H9 (cell line): Measurements from ENCODE around the gene PRSS23. TPM values are rescaled to one million over a fixed set of nuclear protein-coding genes. Genes with fewer than 3 reads are reported as not detected.

ENCODE experiments used
- DNase-seq: peaks from one replicate; pipeline ENCODE4 v3.0.0-alpha.2; 2017
- H2AFZ ChIP-seq: one replicate; pipeline ENCODE4 v1.6.1; 2013; ENCODE audit warnings: mild to moderate bottlenecking, low read length, control low read depth, moderate library complexity
- H2AK5ac ChIP-seq: 2 replicates; pipeline ENCODE4 v1.6.1; 2013; ENCODE audit warnings: low read length, control low read depth, mixed read lengths; ENCODE audit not compliant: insufficient read length
- H2BK120ac ChIP-seq: one replicate; pipeline ENCODE4 v1.6.1; 2013; ENCODE audit warnings: low read depth, mild to moderate bottlenecking, low read length, control low read depth, inconsistent platforms; ENCODE audit not compliant: poor library complexity, severe bottlenecking
- H2BK12ac ChIP-seq: 2 replicates; pipeline ENCODE4 v1.6.1; 2013; ENCODE audit warnings: low read length, control low read depth, mixed read lengths, low read depth; ENCODE audit not compliant: insufficient read length
- H2BK15ac ChIP-seq: 2 replicates; pipeline ENCODE4 v1.6.1; 2013; ENCODE audit warnings: low read depth, low read length, control low read depth
- H2BK20ac ChIP-seq: one replicate; pipeline ENCODE4 v1.6.1; 2013; ENCODE audit warnings: low read depth, mild to moderate bottlenecking, low read length, control low read depth, inconsistent platforms; ENCODE audit not compliant: poor library complexity, severe bottlenecking
- H2BK5ac ChIP-seq: 2 replicates; pipeline ENCODE4 v1.6.1; 2013; ENCODE audit warnings: low read length, control low read depth, mixed read lengths; ENCODE audit not compliant: insufficient read length
- H3K14ac ChIP-seq: 2 replicates; pipeline ENCODE4 v1.6.1; 2013; ENCODE audit warnings: low read length, control low read depth; ENCODE audit not compliant: insufficient read depth
- H3K18ac ChIP-seq: 2 replicates; pipeline ENCODE4 v1.6.1; 2013; ENCODE audit warnings: low read depth, mild to moderate bottlenecking, mixed read lengths, low read length, control low read depth; ENCODE audit not compliant: insufficient read length
- H3K23ac ChIP-seq: 2 replicates; pipeline ENCODE4 v1.6.1; 2013; ENCODE audit warnings: low read length, control low read depth, mixed read lengths, low read depth; ENCODE audit not compliant: insufficient read length
- H3K23me2 ChIP-seq: 2 replicates; pipeline ENCODE4 v1.6.1; 2013; ENCODE audit warnings: low read depth, mild to moderate bottlenecking, mixed read lengths, low read length, control low read depth; ENCODE audit not compliant: insufficient read length, poor library complexity, severe bottlenecking
- H3K27ac ChIP-seq: 2 replicates; pipeline ENCODE4 v1.5.1; 2013; ENCODE audit warnings: low read length, control low read depth, mixed read lengths, low read depth; ENCODE audit not compliant: insufficient read length
- H3K27me3 ChIP-seq: 2 replicates; pipeline ENCODE4 v1.6.1; 2013; ENCODE audit warnings: low read length, control low read depth, inconsistent platforms; ENCODE audit not compliant: insufficient read depth
- H3K4ac ChIP-seq: 2 replicates; pipeline ENCODE4 v1.6.1; 2013; ENCODE audit warnings: low read depth, mild to moderate bottlenecking, control low read depth, inconsistent platforms, low read length, moderate library complexity
- H3K4me1 ChIP-seq: 2 replicates; pipeline ENCODE4 v1.6.1; 2013; ENCODE audit warnings: low read length, control low read depth, inconsistent platforms; ENCODE audit not compliant: insufficient read depth
- H3K4me2 ChIP-seq: 2 replicates; pipeline ENCODE4 v1.6.1; 2013; ENCODE audit warnings: low read length, control low read depth, mixed read lengths; ENCODE audit not compliant: insufficient read length, insufficient read depth
- H3K56ac ChIP-seq: 2 replicates; pipeline ENCODE4 v1.6.1; 2013; ENCODE audit warnings: low read depth, mild to moderate bottlenecking, mixed read lengths, low read length, control low read depth; ENCODE audit not compliant: insufficient read length
- H3K79me1 ChIP-seq: 2 replicates; pipeline ENCODE4 v1.6.1; 2013; ENCODE audit warnings: low read depth, mild to moderate bottlenecking, moderate library complexity, low read length, control low read depth, inconsistent platforms; ENCODE audit not compliant: insufficient read depth, poor library complexity, severe bottlenecking
- H3K79me2 ChIP-seq: 2 replicates; pipeline ENCODE4 v1.6.1; 2013; ENCODE audit warnings: low read length, control low read depth, inconsistent platforms; ENCODE audit not compliant: insufficient read depth
- H3K9ac ChIP-seq: 2 replicates; pipeline ENCODE4 v1.6.1; 2013; ENCODE audit warnings: low read length, control low read depth, mixed read lengths; ENCODE audit not compliant: insufficient read length; ENCODE audit errors: extremely low read depth
- H3K9me3 ChIP-seq: one replicate; pipeline ENCODE4 v1.6.1; 2013; ENCODE audit warnings: low read depth, low read length, inconsistent platforms; ENCODE audit not compliant: control insufficient read depth
- H3T11ph ChIP-seq: one replicate; pipeline ENCODE4 v1.6.1; 2013; ENCODE audit warnings: mild to moderate bottlenecking, low read length, control low read depth, inconsistent platforms
- H4K20me1 ChIP-seq: one replicate; pipeline ENCODE4 v1.6.1; 2013; ENCODE audit not compliant: control insufficient read depth, insufficient read length, insufficient read depth
- H4K5ac ChIP-seq: 2 replicates; pipeline ENCODE4 v1.6.1; 2013; ENCODE audit warnings: low read depth, mild to moderate bottlenecking, mixed read lengths, low read length, control low read depth; ENCODE audit not compliant: insufficient read length
- H4K8ac ChIP-seq: replicated peaks from 2 replicates; pipeline ENCODE4 v1.6.1; 2013; ENCODE audit warnings: low read length, control low read depth, mixed read lengths, low read depth; ENCODE audit not compliant: insufficient read length
- H4K91ac ChIP-seq: 2 replicates; pipeline ENCODE4 v1.6.1; 2013; ENCODE audit warnings: low read depth, mild to moderate bottlenecking, moderate library complexity, mixed read lengths, low read length, control low read depth; ENCODE audit not compliant: insufficient read length
- H3K27ac Mint-ChIP-seq, 3 experiments: 2 replicates in 2 of 3; 3 replicates in 1 of 3; pipeline ENCODE4 v1.8.0; 2020 to 2021; ENCODE audit warnings: mixed read lengths in 3 of 3, mild to moderate bottlenecking in 1 of 3, moderate library complexity in 1 of 3
- H3K27me3 Mint-ChIP-seq: 2 replicates; pipeline ENCODE4 v1.8.0; 2021; ENCODE audit warnings: low read depth, mild to moderate bottlenecking, moderate library complexity, mixed read lengths
- H3K36me3 Mint-ChIP-seq, 3 experiments: 2 replicates in 2 of 3; 3 replicates in 1 of 3; pipeline ENCODE4 v1.8.0; 2020 to 2021; ENCODE audit warnings: low read depth in 3 of 3, mixed read lengths in 3 of 3; ENCODE audit not compliant: insufficient read depth in 1 of 3
- H3K4me1 Mint-ChIP-seq, 2 experiments: 2 replicates each; pipeline ENCODE4 v1.8.0; 2020; ENCODE audit warnings: mixed read lengths in 2 of 2
- H3K4me3 Mint-ChIP-seq, 2 experiments: 2 replicates in 1 of 2; 3 replicates in 1 of 2; pipeline ENCODE4 v1.8.0; 2020 to 2021; ENCODE audit warnings: mild to moderate bottlenecking in 2 of 2, mixed read lengths in 2 of 2, moderate library complexity in 1 of 2
- H3K9me3 Mint-ChIP-seq, 2 experiments: 2 replicates in 1 of 2; 3 replicates in 1 of 2; pipeline ENCODE4 v1.8.0; 2020; ENCODE audit warnings: mild to moderate bottlenecking in 2 of 2, mixed read lengths in 2 of 2, moderate library complexity in 1 of 2
- CTCF ChIP-seq: fragments of 200-600 bp; sonication (generic); conservative IDR thresholded peaks from 3 replicates; pipeline ENCODE4 v1.8.0; 2021; ENCODE audit warnings: antibody characterized with exemption, mild to moderate bottlenecking
- WGBS: extraction: QIAGEN DNeasy Blood & Tissue Kit; methylation state at CpG from one replicate; pipeline ENCODE4 v1.1.7; 2013; ENCODE audit warnings: missing lambda C conversion rate, low lambda C conversion rate, mixed read lengths; ENCODE audit not compliant: insufficient read length; ENCODE audit errors: extremely low coverage; 5-methylcytosine and 5-hydroxymethylcytosine counted together
- total RNA-seq: library from RNA; stranded (reverse); gene quantifications from 2 replicates; pipeline ENCODE4 v1.2.1, GENCODE V29; 2021

The PRSS23 gene
- total RNA-seq, 1 experiment from 2014 or later: 6.9 TPM

GRCh38 chr11:86761978-86762377 is 38.4 kb upstream of the PRSS23 start:
- H3K27ac Mint-ChIP-seq: no peak overlapping the region
- H3K23ac ChIP-seq: no peak overlapping the region
- no peaks in the 10 kb centered on the region; the same call in 1 of the 2 replicates for H3K27me3 Mint-ChIP-seq

More at GRCh38 chr11:86761978-86762377, 38.4 kb upstream of the PRSS23 start:
- H4K20me1 ChIP-seq: no peaks in the 10 kb centered on the region
- no peak overlapping the region for H3K27ac ChIP-seq
- H4K5ac ChIP-seq: no peak overlapping the region
- DNase-seq: no peak
- no peak overlapping the region for H2BK5ac ChIP-seq
- no peaks in the 10 kb centered on the region for H3K79me1 ChIP-seq
- no peaks in the 10 kb centered on the region for H3K27me3 ChIP-seq
- no peak overlapping the region for H3K14ac ChIP-seq
- no peak overlapping the region for H2AFZ ChIP-seq
- TF ChIP-seq CTCF: no peak
- Mint-ChIP-seq H3K4me3 (no peak overlapping the region), H3K4me1 (peaks cover 6 to 10% of the 10 kb centered on the region in 2 experiments), H3K9me3 (peaks cover 5% of the 10 kb centered on the region in 2 experiments; a peak in 4 of 5 replicates), H3K36me3 (no peaks in the 10 kb centered on the region; a peak in 1 of 7 replicates)
- H2AK5ac ChIP-seq: no peak overlapping the region
- no peak overlapping the region for H3K9ac ChIP-seq
- no peak overlapping the region for H2BK15ac ChIP-seq
- H2BK120ac ChIP-seq: no peak overlapping the region
- WGBS: no CpG with 5 or more reads among the region's 2 CpGs
- no peak overlapping the region for H3K18ac ChIP-seq
- no peak overlapping the region for H2BK20ac ChIP-seq
- no peak overlapping the region for H2BK12ac ChIP-seq
- H3K9me3 ChIP-seq: no peaks in the 10 kb centered on the region
- H4K8ac ChIP-seq: no peak overlapping the region
- no peak overlapping the region for H3K4ac ChIP-seq
- no peak overlapping the region for H4K91ac ChIP-seq
- H3K4me1 ChIP-seq: no peaks in the 10 kb centered on the region
- no peak overlapping the region for H3K4me2 ChIP-seq
- no peak overlapping the region for H3T11ph ChIP-seq
- H3K23me2 ChIP-seq: no peaks in the 10 kb centered on the region
- H3K79me2 ChIP-seq: no peaks in the 10 kb centered on the region
- no peak overlapping the region for H3K56ac ChIP-seq
